ENCODE measurements around the gene SORCS2. TPM values are rescaled to one million over a fixed set of nuclear protein-coding genes. Genes with fewer than 3 reads are reported as not detected.

The SORCS2 gene
- polyA plus RNA-seq, 1 donor (not counting 4 experiments of a cell fraction or from before 2014, with no cell fraction given) = 0.09 TPM

DNA sequence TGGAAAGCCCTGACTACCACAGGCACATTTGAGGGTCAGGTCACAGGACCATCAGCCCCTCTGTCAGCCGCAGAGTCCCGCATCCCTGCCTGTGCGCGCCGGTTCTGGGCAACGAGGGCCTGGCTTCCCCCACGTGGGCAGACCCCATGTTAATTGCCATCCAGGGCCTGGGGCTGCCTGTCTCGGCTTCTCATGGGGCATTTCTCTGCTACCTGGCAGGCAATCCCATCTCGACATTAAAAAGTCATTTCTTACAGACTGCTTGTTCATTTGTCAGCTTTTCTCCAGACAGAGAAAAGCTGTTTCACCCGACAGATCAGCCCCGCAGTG lies 45.6 kb upstream of the SORCS2 start:
- no peak overlapping the region for H3K4me2 ChIP-seq (ENCODE audit: control insufficient read depth, extremely low read depth, insufficient read depth, low read depth, low read length)
- no peak overlapping the region for H3K27ac ChIP-seq (ENCODE audit: control insufficient read depth, insufficient read depth, low read length)
- H3K9me1 ChIP-seq (ENCODE audit: control insufficient read depth, extremely low read depth, insufficient read depth, low read length) = no peaks in the 10 kb centered on the region
- no peak overlapping the region for H3K9ac ChIP-seq (ENCODE audit: control insufficient read depth, extremely low read depth, insufficient read depth, low read length)
- no peaks in the 10 kb centered on the region for H3K79me2 ChIP-seq (ENCODE audit: control insufficient read depth, insufficient read depth, low read length)
- DNase-seq (ENCODE audit: low read depth, low spot score) (no peak), FAIRE-seq (no peak)
- H3K9me3 ChIP-seq (ENCODE audit: control insufficient read depth, low read depth, low read length) = no peaks in the 10 kb centered on the region
- no peak for TF ChIP-seq EZH2 (IDR thresholded peaks at IDR 0.05; ENCODE audit: low read length)
- TF ChIP-seq, protein P1, sequence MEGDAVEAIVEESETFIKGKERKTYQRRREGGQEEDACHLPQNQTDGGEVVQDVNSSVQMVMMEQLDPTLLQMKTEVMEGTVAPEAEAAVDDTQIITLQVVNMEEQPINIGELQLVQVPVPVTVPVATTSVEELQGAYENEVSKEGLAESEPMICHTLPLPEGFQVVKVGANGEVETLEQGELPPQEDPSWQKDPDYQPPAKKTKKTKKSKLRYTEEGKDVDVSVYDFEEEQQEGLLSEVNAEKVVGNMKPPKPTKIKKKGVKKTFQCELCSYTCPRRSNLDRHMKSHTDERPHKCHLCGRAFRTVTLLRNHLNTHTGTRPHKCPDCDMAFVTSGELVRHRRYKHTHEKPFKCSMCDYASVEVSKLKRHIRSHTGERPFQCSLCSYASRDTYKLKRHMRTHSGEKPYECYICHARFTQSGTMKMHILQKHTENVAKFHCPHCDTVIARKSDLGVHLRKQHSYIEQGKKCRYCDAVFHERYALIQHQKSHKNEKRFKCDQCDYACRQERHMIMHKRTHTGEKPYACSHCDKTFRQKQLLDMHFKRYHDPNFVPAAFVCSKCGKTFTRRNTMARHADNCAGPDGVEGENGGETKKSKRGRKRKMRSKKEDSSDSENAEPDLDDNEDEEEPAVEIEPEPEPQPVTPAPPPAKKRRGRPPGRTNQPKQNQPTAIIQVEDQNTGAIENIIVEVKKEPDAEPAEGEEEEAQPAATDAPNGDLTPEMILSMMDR (optimal IDR thresholded peaks at IDR 0.05 in 1 of 3, IDR thresholded peaks at IDR 0.05 in 1 of 3, conservative IDR thresholded peaks at IDR 0.05 in 1 of 3; ENCODE audit: extremely low read depth in 1 of 3, insufficient read depth in 2 of 3, low read length in 3 of 3) = no peak
- H3K36me3 ChIP-seq (ENCODE audit: control insufficient read depth in 2 of 2, extremely low read depth in 1 of 2, insufficient read depth in 2 of 2, low read length in 2 of 2) = no peaks in the 10 kb centered on the region
- no peak overlapping the region for H3K4me3 ChIP-seq (ENCODE audit: control insufficient read depth in 2 of 3, extremely low read depth in 1 of 3, insufficient read depth in 2 of 3, low read depth in 1 of 3, low read length in 3 of 3)
- peaks cover 31% of the 10 kb centered on the region for H3K27me3 ChIP-seq (ENCODE audit: control insufficient read depth, extremely low read depth, insufficient read depth, low read length)
- dilution Hi-C loops (cut with MboI; ENCODE audit: extremely low pct_ligation_motif_present, low sequenced_read_pairs) = no loop called here
- H2AFZ ChIP-seq (ENCODE audit: control insufficient read depth, low read length) = no peak overlapping the region
- no peaks in the 10 kb centered on the region for H3K4me1 ChIP-seq (ENCODE audit: control insufficient read depth, extremely low read depth, insufficient read depth, low read length)
- no peaks in the 10 kb centered on the region for H4K20me1 ChIP-seq (ENCODE audit: control insufficient read depth, extremely low read depth, insufficient read depth, low read length)

- peaks cover 31% of the 10 kb centered on the region for H3K27me3 ChIP-seq (ENCODE audit: control insufficient read depth, extremely low read depth, insufficient read depth, low read length)
- H3K4me1 ChIP-seq (ENCODE audit: control insufficient read depth, extremely low read depth, insufficient read depth, low read length) = no peaks in the 10 kb centered on the region
- no peaks in the 10 kb centered on the region for H3K9me1 ChIP-seq (ENCODE audit: control insufficient read depth, extremely low read depth, insufficient read depth, low read length)
- dilution Hi-C loops (cut with MboI; ENCODE audit: extremely low pct_ligation_motif_present, low sequenced_read_pairs) = no loop called here
- H3K36me3 ChIP-seq (ENCODE audit: control insufficient read depth in 2 of 2, extremely low read depth in 1 of 2, insufficient read depth in 2 of 2, low read length in 2 of 2) = no peaks in the 10 kb centered on the region
- H3K9ac ChIP-seq (ENCODE audit: control insufficient read depth, extremely low read depth, insufficient read depth, low read length) = no peak overlapping the region
- no peak overlapping the region for H3K4me2 ChIP-seq (ENCODE audit: control insufficient read depth, extremely low read depth, insufficient read depth, low read depth, low read length)
- no peaks in the 10 kb centered on the region for H4K20me1 ChIP-seq (ENCODE audit: control insufficient read depth, extremely low read depth, insufficient read depth, low read length)
- FAIRE-seq (no peak), DNase-seq (ENCODE audit: low read depth, low spot score) (no peak)
- H3K9me3 ChIP-seq (ENCODE audit: control insufficient read depth, low read depth, low read length) = no peaks in the 10 kb centered on the region
- no peak for TF ChIP-seq EZH2 (IDR thresholded peaks at IDR 0.05; ENCODE audit: low read length)
- TF ChIP-seq, protein P1 (optimal IDR thresholded peaks at IDR 0.05 in 1 of 3, IDR thresholded peaks at IDR 0.05 in 1 of 3, conservative IDR thresholded peaks at IDR 0.05 in 1 of 3; ENCODE audit: extremely low read depth in 1 of 3, insufficient read depth in 2 of 3, low read length in 3 of 3) = no peak
- H3K79me2 ChIP-seq (ENCODE audit: control insufficient read depth, insufficient read depth, low read length) = no peaks in the 10 kb centered on the region
- H2AFZ ChIP-seq (ENCODE audit: control insufficient read depth, low read length) = no peak overlapping the region
- H3K27ac ChIP-seq (ENCODE audit: control insufficient read depth, insufficient read depth, low read length) = no peak overlapping the region
- H3K4me3 ChIP-seq (ENCODE audit: control insufficient read depth in 2 of 3, extremely low read depth in 1 of 3, insufficient read depth in 2 of 3, low read depth in 1 of 3, low read length in 3 of 3) = no peak overlapping the region
Observed at GRCh38 chr4:7147261-7147660, 45.1 kb upstream of the SORCS2 start.

Data from keratinocyte (primary cell).